Hematopoietic multipotent progenitor cell treated with erythropoietin and hydrocortisone succinate and interleukin-3 and kit ligand, for 17 days (in vitro differentiated cells): Measurements from ENCODE around the gene SLC51A.
"Not testable (repeated sequence)": the region's sequence is repeated elsewhere in the genome, so short reads cannot be mapped to it uniquely, and the experiment has no call there.

Experiments
- DNase-seq: peaks from one replicate; pipeline ENCODE4 v3.0.0-alpha.2; 2015; ENCODE audit warnings: low spot score

Gene SLC51A

GRCh38 chr3:196216089-196216564 is at the start of gene SLC51A:
Gene SLC51A, plus strand, starts transcription at chr3:196216534. Its CDS starts 179 bp downstream, at chr3:196216713.
- no peak for DNase-seq

GRCh38 chr3:196166741-196167140 is 49.6 kb upstream of the SLC51A start:
- DNase-seq: no peak

- no peak for DNase-seq
Observed at GRCh38 chr3:196168808-196169391, 47.4 kb upstream of the SLC51A start.

GRCh38 chr3:196169836-196170240 is 46.5 kb upstream of the SLC51A start:
- DNase-seq: no peak

- DNase-seq: not testable (repeated sequence)
Observed at GRCh38 chr3:196170296-196170695, 46.0 kb upstream of the SLC51A start.

- no peak for DNase-seq
Observed at GRCh38 chr3:196174652-196175051, 41.7 kb upstream of the SLC51A start.

- DNase-seq: no peak
Observed at GRCh38 chr3:196175116-196175625, 41.2 kb upstream of the SLC51A start.

- no peak for DNase-seq
Observed at GRCh38 chr3:196175722-196176121, 40.6 kb upstream of the SLC51A start.

- no peak for DNase-seq
Observed at GRCh38 chr3:196177567-196177966, 38.8 kb upstream of the SLC51A start.

- no peak for DNase-seq
Observed at GRCh38 chr3:196177967-196178366, 38.4 kb upstream of the SLC51A start.

- no peak for DNase-seq
Observed at GRCh38 chr3:196178993-196179379, 37.3 kb upstream of the SLC51A start.

- peak; percentile 66 for DNase-seq
Observed at GRCh38 chr3:196179380-196180308, 36.7 kb upstream of the SLC51A start.

- peak; percentile 20 for DNase-seq
Observed at GRCh38 chr3:196180346-196180745, 36.0 kb upstream of the SLC51A start.

GRCh38 chr3:196181127-196181546 is 35.2 kb upstream of the SLC51A start:
- DNase-seq: no peak

- DNase-seq: not testable (repeated sequence)
Observed at GRCh38 chr3:196184169-196184432, 32.2 kb upstream of the SLC51A start.

- DNase-seq: no peak
Observed at GRCh38 chr3:196184881-196185280, 31.5 kb upstream of the SLC51A start.

GRCh38 chr3:196186651-196187573 is 29.4 kb upstream of the SLC51A start:
- DNase-seq: peak; percentile 29

- no peak for DNase-seq
Observed at GRCh38 chr3:196189566-196190347, 26.6 kb upstream of the SLC51A start.

GRCh38 chr3:196192036-196192523 is 24.3 kb upstream of the SLC51A start:
- no peak for DNase-seq

GRCh38 chr3:196192524-196193051 is 23.7 kb upstream of the SLC51A start:
- DNase-seq: peak; percentile 66
